Duodenal mucosa (tissue), 2 donors: ENCODE measurements around the gene OR1J2.
A peak's percentile ranks its signal among the peaks of the same experiment; 100 is the strongest.

Experiments
- H3K27ac ChIP-seq: one replicate; pipeline ENCODE4 v1.7.0; 2013; ENCODE audit warnings: low read depth, low read length
- H3K27me3 ChIP-seq, 2 donors: one replicate each; pipeline ENCODE4 v1.7.0; 2013; ENCODE audit warnings: low read length in 2 of 2, control low read depth in 1 of 2; ENCODE audit not compliant: insufficient read depth in 2 of 2, control insufficient read depth in 1 of 2
- H3K36me3 ChIP-seq, 2 donors: one replicate each; pipeline ENCODE4 v1.7.0; 2013; ENCODE audit warnings: low read length in 2 of 2, control low read depth in 1 of 2; ENCODE audit not compliant: insufficient read depth in 2 of 2, control insufficient read depth in 1 of 2
- H3K4me1 ChIP-seq, 2 donors: one replicate each; pipeline ENCODE4 v1.7.0; 2013; ENCODE audit warnings: low read length in 2 of 2, control low read depth in 1 of 2; ENCODE audit not compliant: insufficient read depth in 2 of 2, control insufficient read depth in 1 of 2
- H3K4me3 ChIP-seq, 2 donors: one replicate each; pipeline ENCODE4 v1.7.0; 2013; ENCODE audit warnings: low read length in 2 of 2, low read depth in 1 of 2
- H3K9ac ChIP-seq, 2 donors: one replicate each; pipeline ENCODE4 v1.7.0; 2013; ENCODE audit warnings: low read length in 2 of 2, low read depth in 1 of 2
- H3K9me3 ChIP-seq, 2 donors: one replicate each; pipeline ENCODE4 v1.7.0; 2013; ENCODE audit warnings: low read length in 2 of 2, control low read depth in 1 of 2; ENCODE audit not compliant: control insufficient read depth in 1 of 2

Gene OR1J2, protein sequence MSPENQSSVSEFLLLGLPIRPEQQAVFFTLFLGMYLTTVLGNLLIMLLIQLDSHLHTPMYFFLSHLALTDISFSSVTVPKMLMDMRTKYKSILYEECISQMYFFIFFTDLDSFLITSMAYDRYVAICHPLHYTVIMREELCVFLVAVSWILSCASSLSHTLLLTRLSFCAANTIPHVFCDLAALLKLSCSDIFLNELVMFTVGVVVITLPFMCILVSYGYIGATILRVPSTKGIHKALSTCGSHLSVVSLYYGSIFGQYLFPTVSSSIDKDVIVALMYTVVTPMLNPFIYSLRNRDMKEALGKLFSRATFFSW

DNA sequence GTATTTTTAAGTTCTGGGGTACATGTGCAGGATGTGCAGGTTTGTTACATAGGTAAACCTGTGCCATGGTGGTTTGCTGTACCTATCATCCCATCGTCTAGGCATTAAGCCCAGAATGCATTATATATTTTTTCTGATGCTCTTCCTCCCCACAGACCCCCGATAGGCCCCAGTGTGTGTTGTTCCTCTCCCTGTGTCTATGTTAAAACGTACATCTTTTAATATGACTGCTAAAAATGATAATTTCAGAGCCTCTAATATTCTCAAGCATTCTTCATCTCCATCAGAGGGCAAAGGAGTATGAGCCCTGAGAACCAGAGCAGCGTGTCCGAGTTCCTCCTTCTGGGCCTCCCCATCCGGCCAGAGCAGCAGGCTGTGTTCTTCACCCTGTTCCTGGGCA is at the start of gene OR1J2:
Gene OR1J2 (plus strand): TSS at position 301 of the 400 bp plus-strand sequence. CDS start 0 bp downstream, at position 301.
- no peaks in the 10 kb centered on the region for H3K27me3 ChIP-seq
- H3K36me3 ChIP-seq: no peaks in the 10 kb centered on the region
- H3K4me3 ChIP-seq: no peak within 1 kb of the TSS
- H3K27ac ChIP-seq: no peak within 1 kb of the TSS
- no peak within 1 kb of the TSS for H3K9ac ChIP-seq
- H3K9me3 ChIP-seq: no peaks in the 10 kb centered on the region
- H3K4me1 ChIP-seq: no peaks in the 10 kb centered on the region

DNA sequence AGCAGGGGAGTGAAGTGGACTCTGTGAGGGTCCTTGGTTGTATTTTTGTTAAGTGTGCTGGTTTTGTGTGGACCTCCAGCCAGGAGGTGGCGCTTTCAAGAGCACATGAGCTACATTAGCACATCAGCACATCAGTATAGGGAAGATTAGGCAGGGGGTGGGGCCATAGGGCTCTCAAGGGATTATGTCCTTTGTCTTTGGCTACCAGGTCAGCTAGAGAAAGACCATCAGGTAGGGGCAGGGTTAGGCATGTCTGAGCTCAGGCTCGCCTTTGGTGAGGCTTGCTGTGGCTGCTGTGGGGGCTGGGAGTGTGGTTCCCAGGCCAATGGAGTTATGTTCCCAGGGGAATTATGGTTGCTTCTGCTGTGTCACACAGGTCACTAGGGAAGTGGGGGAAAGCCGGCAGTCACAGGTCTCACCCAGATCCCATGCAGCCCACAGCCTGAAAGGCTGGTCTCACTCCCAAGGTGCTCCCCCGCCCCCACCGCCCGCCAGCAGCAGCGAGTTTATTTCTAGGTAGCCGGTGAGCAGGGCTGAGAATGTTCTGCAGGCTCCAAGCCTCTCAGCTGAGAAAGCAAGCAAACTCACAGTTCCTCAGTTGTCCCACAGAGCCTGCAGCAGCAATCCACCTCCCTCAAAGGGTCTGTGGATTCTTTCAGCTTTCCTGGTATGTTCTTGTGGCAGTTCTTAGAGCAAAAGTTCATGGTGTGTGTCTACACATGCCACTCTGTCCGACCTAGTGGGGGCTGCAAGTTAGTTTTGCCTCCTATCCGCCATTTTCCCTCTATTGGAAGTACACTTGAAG is 46.6 kb upstream of the OR1J2 start:
- H3K27ac ChIP-seq: no peak overlapping the region
- peaks cover 0 to 8% of the 10 kb centered on the region in 2 donors for H3K4me1 ChIP-seq
- peak overlapping the region; percentile 17 to 39 for H3K9ac ChIP-seq
- no peaks in the 10 kb centered on the region for H3K9me3 ChIP-seq
- H3K36me3 ChIP-seq: no peaks in the 10 kb centered on the region
- peak overlapping the region; percentile 64 to 66 for H3K4me3 ChIP-seq
- H3K27me3 ChIP-seq: no peaks in the 10 kb centered on the region

DNA sequence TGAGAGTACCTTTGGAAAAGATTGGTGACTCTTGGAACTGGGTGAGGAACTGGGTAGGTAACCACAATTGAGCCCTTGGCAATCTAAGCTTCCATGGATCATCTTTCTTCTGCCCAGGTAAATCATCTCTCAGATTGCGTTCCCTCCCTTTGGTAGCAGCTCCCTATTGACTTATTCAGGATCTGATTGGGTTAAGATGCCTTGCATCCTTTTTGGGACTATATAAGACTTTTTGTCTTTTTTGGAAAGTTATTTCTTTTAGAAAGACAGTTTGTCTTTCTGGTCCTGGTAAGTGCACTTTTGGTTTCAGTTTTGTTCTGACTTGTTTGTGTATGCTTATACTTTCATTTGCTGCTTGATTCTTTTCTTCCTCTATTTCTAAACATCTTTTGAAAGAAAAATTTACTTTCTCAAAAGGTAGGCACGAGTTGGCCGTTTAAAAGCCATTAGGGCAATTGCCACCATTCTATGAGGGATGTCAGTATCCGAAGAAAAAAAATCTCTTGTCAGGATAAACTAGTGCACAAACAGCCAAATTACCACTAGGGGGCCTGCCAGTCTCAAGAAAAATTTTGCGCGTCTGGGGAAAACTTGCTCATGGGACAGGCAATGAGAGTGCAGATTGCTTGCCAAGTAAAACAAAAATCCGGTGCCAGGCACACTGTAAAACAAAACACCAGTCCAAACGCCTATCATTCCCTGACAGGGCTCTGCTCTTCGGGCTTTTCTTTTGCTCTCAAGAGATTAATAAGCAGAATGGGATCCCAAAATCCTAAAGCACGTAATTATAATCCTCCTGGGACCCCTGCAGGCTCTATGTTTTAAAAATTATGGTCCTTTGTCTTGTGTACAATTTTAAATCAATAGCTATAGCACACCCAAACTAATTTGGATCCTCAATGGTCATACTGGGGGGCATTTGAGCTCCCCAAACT is 45.7 kb upstream of the OR1J2 start:
- Histone ChIP-seq H3K4me3 (peak overlapping the region; percentile 64 to 66), H3K9me3 (no peaks in the 10 kb centered on the region), H3K9ac (peak overlapping the region; percentile 17 to 39), H3K27ac (no peak overlapping the region), H3K4me1 (peaks cover 0 to 8% of the 10 kb centered on the region in 2 donors), H3K27me3 (no peaks in the 10 kb centered on the region), H3K36me3 (no peaks in the 10 kb centered on the region)

DNA sequence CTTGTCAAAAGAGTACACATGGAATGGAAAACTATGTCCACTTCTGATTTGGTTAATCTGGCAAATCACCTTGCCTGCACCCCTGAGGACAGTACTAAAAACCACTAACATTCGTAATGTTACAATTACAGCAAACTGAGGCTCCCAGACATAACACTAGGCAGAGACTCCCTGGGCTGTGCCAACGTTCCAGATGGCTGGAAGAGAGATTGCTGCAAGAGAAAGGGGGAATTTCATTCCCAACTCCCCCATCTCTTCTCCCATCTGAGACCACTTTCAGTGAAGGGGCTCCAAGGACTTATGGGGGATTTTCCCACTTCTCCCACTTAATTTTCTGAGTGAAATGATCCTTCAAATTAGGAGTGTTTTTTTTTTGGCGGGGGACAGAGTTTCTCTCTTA is 44.1 kb upstream of the OR1J2 start:
- Histone ChIP-seq H3K4me1 (peaks cover 0 to 8% of the 10 kb centered on the region in 2 donors), H3K4me3 (no peak overlapping the region), H3K9ac (no peak overlapping the region), H3K27me3 (no peaks in the 10 kb centered on the region), H3K9me3 (no peaks in the 10 kb centered on the region), H3K36me3 (no peaks in the 10 kb centered on the region), H3K27ac (no peak overlapping the region)

DNA sequence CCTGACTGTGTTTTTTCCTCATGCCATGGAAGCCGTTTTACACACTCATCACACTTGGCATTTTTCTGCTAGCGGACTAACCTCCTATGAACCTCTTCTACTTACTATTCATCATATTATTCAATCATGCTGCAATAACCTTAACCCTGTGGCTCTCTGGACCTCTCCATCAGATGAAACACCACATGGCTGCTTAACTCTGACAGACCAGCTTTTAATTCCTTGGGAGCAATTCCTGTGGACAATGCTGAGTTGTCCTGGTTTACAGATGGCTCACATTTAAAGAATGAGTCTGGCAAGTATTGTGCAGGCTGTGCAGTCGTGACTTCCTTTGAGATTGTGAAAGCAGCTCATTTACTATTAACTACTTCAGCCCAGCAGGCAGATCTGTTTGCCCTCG is 41.9 kb upstream of the OR1J2 start:
- H3K4me3 ChIP-seq: no peak overlapping the region
- H3K9me3 ChIP-seq: no peaks in the 10 kb centered on the region
- H3K27ac ChIP-seq: no peak overlapping the region
- H3K27me3 ChIP-seq: no peaks in the 10 kb centered on the region
- H3K9ac ChIP-seq: no peak overlapping the region
- H3K36me3 ChIP-seq: no peaks in the 10 kb centered on the region
- H3K4me1 ChIP-seq: peaks cover 0 to 8% of the 10 kb centered on the region in 2 donors

DNA sequence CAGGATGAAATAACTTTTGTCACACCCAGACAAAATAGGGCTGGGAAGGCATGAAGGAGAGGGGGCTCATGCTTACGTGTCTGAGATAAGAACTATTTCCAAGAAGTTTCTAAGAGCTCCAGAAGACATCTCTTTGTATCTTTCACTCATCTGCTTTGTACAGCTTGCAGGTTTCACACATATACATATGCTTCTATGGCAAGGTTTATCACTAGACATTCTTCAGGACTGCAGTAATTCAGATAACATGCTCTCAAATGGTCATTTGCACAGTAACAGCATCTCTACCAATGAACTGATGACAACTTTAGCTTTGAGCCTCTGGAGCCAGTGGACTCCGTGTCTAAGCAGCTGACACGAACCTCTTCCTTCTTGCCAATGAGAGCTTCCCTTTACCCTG is 36.0 kb upstream of the OR1J2 start:
- Histone ChIP-seq H3K36me3 (no peaks in the 10 kb centered on the region), H3K9ac (no peak overlapping the region), H3K9me3 (no peaks in the 10 kb centered on the region), H3K27me3 (peaks cover 0 to 3% of the 10 kb centered on the region in 2 donors), H3K4me1 (no peaks in the 10 kb centered on the region), H3K4me3 (no peak overlapping the region), H3K27ac (no peak overlapping the region)

DNA sequence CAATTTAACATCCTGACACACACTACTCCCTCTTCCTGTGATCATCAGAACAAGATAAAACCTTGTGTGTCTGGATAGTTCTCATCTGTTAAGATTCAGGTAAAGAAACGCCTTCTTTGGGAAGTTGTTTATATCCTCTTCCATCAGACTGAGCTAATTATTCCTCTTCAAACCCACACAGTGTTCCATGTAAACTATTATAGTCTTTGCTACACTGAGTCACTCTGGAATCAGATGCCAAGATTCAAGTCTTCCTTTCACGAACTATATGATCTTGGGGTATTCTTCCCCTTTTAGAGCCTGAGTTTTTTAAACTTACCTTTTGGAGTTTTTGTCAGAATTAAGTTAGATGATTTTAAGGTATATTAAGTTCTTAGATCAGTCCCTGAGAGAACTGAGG is 34.9 kb upstream of the OR1J2 start:
- H3K4me3 ChIP-seq: no peak overlapping the region
- no peaks in the 10 kb centered on the region for H3K9me3 ChIP-seq
- H3K27ac ChIP-seq: no peak overlapping the region
- peaks cover 0 to 3% of the 10 kb centered on the region in 2 donors for H3K27me3 ChIP-seq
- H3K36me3 ChIP-seq: no peaks in the 10 kb centered on the region
- no peaks in the 10 kb centered on the region for H3K4me1 ChIP-seq
- no peak overlapping the region for H3K9ac ChIP-seq

DNA sequence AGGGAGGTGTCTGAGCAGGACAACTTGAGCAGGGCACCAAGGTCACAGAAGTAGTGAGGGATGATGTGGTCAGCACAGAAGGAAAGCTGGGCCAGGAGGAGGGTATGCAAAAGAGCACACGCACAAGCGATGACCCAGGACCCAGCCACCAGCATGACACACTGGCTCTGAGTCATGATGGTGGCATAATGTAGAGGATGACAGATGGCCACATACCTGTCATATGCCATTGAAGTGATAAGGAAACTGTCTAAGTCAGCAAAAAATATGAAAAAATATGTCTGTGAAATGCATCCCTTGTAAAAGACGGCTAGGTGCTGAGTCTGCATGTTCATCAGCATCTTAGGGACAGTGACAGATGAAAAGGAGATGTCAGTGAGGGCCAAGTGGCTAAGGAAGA is 33.3 kb upstream of the OR1J2 start:
- no peak overlapping the region for H3K4me3 ChIP-seq
- no peaks in the 10 kb centered on the region for H3K4me1 ChIP-seq
- no peaks in the 10 kb centered on the region for H3K9me3 ChIP-seq
- H3K27me3 ChIP-seq: peaks cover 0 to 3% of the 10 kb centered on the region in 2 donors
- H3K36me3 ChIP-seq: no peaks in the 10 kb centered on the region
- no peak overlapping the region for H3K27ac ChIP-seq
- H3K9ac ChIP-seq: no peak overlapping the region

DNA sequence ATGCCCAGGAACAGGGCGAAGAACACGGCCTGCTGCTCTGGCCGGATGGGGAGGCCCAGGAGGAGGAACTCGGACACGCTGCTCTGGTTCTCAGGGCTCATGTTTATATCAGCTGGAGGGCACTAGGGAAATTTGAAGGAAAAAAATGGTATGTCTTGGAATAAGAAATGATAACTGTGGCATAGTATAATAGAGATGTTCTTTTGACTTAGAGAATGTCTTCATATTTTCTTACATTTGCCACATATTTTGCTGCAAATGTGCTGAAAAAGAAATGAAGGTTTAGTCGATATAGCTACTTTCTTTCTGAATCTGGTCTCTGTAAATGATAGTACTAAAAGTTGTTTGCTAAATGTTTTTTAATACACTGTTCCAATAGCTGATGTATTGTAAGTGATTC is 32.8 kb upstream of the OR1J2 start, which contains the start of gene OR1J1:
Gene OR1J1 (minus strand): TSS at position 101 of the 400 bp plus-strand sequence. CDS start 0 bp downstream, at position 101.
- H3K27me3 ChIP-seq: peaks cover 0 to 3% of the 10 kb centered on the region in 2 donors
- no peak within 1 kb of the TSS for H3K27ac ChIP-seq
- H3K9ac ChIP-seq: no peak within 1 kb of the TSS
- H3K4me3 ChIP-seq: no peak within 1 kb of the TSS
- H3K4me1 ChIP-seq: no peaks in the 10 kb centered on the region
- no peaks in the 10 kb centered on the region for H3K36me3 ChIP-seq
- H3K9me3 ChIP-seq: no peaks in the 10 kb centered on the region
